ENCODE measurements around the gene CST8. TPM values are rescaled to one million over a fixed set of nuclear protein-coding genes. Genes with fewer than 3 reads are reported as not detected.
"Not testable (repeated sequence)": the region's sequence is repeated elsewhere in the genome, so short reads cannot be mapped to it uniquely, and the experiment has no call there.

The CST8 gene
- total and polyA plus RNA-seq, 2 donors (not counting 1 experiment from before 2014, with no cell fraction given): not detected

- Histone ChIP-seq H3K4me2 (replicated peaks; ENCODE audit: low read depth, low read length, poor library complexity, severe bottlenecking) (no peak overlapping the region), H3K9me3 (ENCODE audit: control extremely low read depth in 1 of 3, control insufficient read depth in 2 of 3, insufficient read depth in 1 of 3, low read length in 2 of 3) (peaks cover 3 to 9% (median 4%) of the 10 kb centered on the region in 3 donors), H3K79me2 (ENCODE audit: control insufficient read depth, insufficient read depth, low read length) (no peaks in the 10 kb centered on the region), H3K9ac (ENCODE audit: low read length) (no peak overlapping the region), H3K4me3 (ENCODE audit: control extremely low read depth in 1 of 5, extremely low read depth in 1 of 5, insufficient read depth in 1 of 5, low read depth in 2 of 5, low read length in 4 of 5) (no peak overlapping the region), H3K4me1 (ENCODE audit: control insufficient read depth in 2 of 2, insufficient read depth in 2 of 2, low read length in 2 of 2) (peaks cover 2 to 9% of the 10 kb centered on the region in 2 donors), H3K27ac (ENCODE audit: low read length in 2 of 2) (no peak overlapping the region), H3K27me3 (replicated peaks in 1 of 4; ENCODE audit: control extremely low read depth in 1 of 4, control insufficient read depth in 3 of 4, insufficient read depth in 4 of 4, low read length in 3 of 4) (peaks cover 0 to 3% (median 0%) of the 10 kb centered on the region in 4 experiments), H3K36me3 (replicated peaks in 1 of 2; ENCODE audit: control extremely low read depth in 1 of 2, control insufficient read depth in 1 of 2, extremely low read depth in 1 of 2, insufficient read depth in 2 of 2, low read length in 1 of 2) (no peaks in the 10 kb centered on the region), H2AFZ (ENCODE audit: insufficient read depth, low read depth, low read length, poor library complexity, severe bottlenecking) (no peak overlapping the region), H4K20me1 (ENCODE audit: control insufficient read depth, insufficient read depth, low read length, poor library complexity, severe bottlenecking) (no peaks in the 10 kb centered on the region)
- intact Hi-C loops (cut with micrococcal nuclease): no loop called here
- Mint-ChIP-seq H3K9me3 (ENCODE audit: insufficient read depth) (no peaks in the 10 kb centered on the region), H3K4me3 (no peak overlapping the region), H3K27me3 (peaks cover 12% of the 10 kb centered on the region), H3K4me1 (no peaks in the 10 kb centered on the region), H3K27ac (no peak overlapping the region)
- CTCF ChIA-PET: interaction anchor here (0.6 to 0.7 kb wide), 2 partner anchors 16 to 17 kb away, joined by 3 read pairs; no protein-coding TSS in a partner anchor
- POLR2A ChIA-PET: no interaction called here
- DNase-seq (no peak), ATAC-seq (ENCODE audit: low read depth) (no peak)
- WGBS (ENCODE audit: insufficient coverage): 20% methylated on average over 1 of the region's 3 CpGs
- TF ChIP-seq EZH2 (IDR thresholded peaks at IDR 0.05; ENCODE audit: borderline replicate concordance, insufficient read depth, low read depth, low read length, poor library complexity, severe bottlenecking) (no peak), CTCF (IDR thresholded peaks at IDR 0.05) (no peak)
Observed at GRCh38 chr20:23459461-23460150, 31.3 kb upstream of the CST8 start.

- ChIA-PET CTCF (interaction anchor here (1.5 kb wide), 1 partner anchor 18 kb away, joined by 3 read pairs; no protein-coding TSS in a partner anchor), POLR2A (no interaction called here)
- no peak overlapping the region for H3K9ac ChIP-seq (ENCODE audit: low read length)
- WGBS (ENCODE audit: insufficient coverage): no CpG with 5 or more reads among the region's 1 CpG
- no peak overlapping the region for H3K4me2 ChIP-seq (replicated peaks; ENCODE audit: low read depth, low read length, poor library complexity, severe bottlenecking)
- no peaks in the 10 kb centered on the region for H3K36me3 ChIP-seq (replicated peaks in 1 of 2; ENCODE audit: control extremely low read depth in 1 of 2, control insufficient read depth in 1 of 2, extremely low read depth in 1 of 2, insufficient read depth in 2 of 2, low read length in 1 of 2)
- H3K4me1 ChIP-seq (ENCODE audit: control insufficient read depth in 2 of 2, insufficient read depth in 2 of 2, low read length in 2 of 2): peaks cover 2 to 7% of the 10 kb centered on the region in 2 donors
- H3K27ac ChIP-seq (ENCODE audit: low read length in 2 of 2): no peak overlapping the region
- no peaks in the 10 kb centered on the region for H4K20me1 ChIP-seq (ENCODE audit: control insufficient read depth, insufficient read depth, low read length, poor library complexity, severe bottlenecking)
- Mint-ChIP-seq H3K9me3 (ENCODE audit: insufficient read depth) (no peaks in the 10 kb centered on the region), H3K4me1 (no peaks in the 10 kb centered on the region), H3K27ac (no peak overlapping the region), H3K4me3 (no peak overlapping the region), H3K27me3 (peaks cover 8% of the 10 kb centered on the region)
- peaks cover 6 to 17% (median 8%) of the 10 kb centered on the region in 3 donors for H3K9me3 ChIP-seq (ENCODE audit: control extremely low read depth in 1 of 3, control insufficient read depth in 2 of 3, insufficient read depth in 1 of 3, low read length in 2 of 3)
- ATAC-seq (ENCODE audit: low read depth) (no peak), DNase-seq (no peak)
- H3K4me3 ChIP-seq (ENCODE audit: control extremely low read depth in 1 of 5, extremely low read depth in 1 of 5, insufficient read depth in 1 of 5, low read depth in 2 of 5, low read length in 4 of 5): no peak overlapping the region
- no peak overlapping the region for H2AFZ ChIP-seq (ENCODE audit: insufficient read depth, low read depth, low read length, poor library complexity, severe bottlenecking)
- no peaks in the 10 kb centered on the region for H3K79me2 ChIP-seq (ENCODE audit: control insufficient read depth, insufficient read depth, low read length)
- TF ChIP-seq CTCF (IDR thresholded peaks at IDR 0.05) (no peak), EZH2 (IDR thresholded peaks at IDR 0.05; ENCODE audit: borderline replicate concordance, insufficient read depth, low read depth, low read length, poor library complexity, severe bottlenecking) (no peak)
- intact Hi-C loops (cut with micrococcal nuclease): no loop called here
- peaks cover 0 to 3% (median 0%) of the 10 kb centered on the region in 4 experiments for H3K27me3 ChIP-seq (replicated peaks in 1 of 4; ENCODE audit: control extremely low read depth in 1 of 4, control insufficient read depth in 3 of 4, insufficient read depth in 4 of 4, low read length in 3 of 4)
Observed at GRCh38 chr20:23461180-23461579, 29.7 kb upstream of the CST8 start.

GRCh38 chr20:23466961-23467360 is 24.0 kb upstream of the CST8 start:
- H3K4me2 ChIP-seq (replicated peaks; ENCODE audit: low read depth, low read length, poor library complexity, severe bottlenecking); H3K79me2 ChIP-seq (ENCODE audit: control insufficient read depth, insufficient read depth, low read length); H3K27me3 ChIP-seq (replicated peaks in 1 of 4; ENCODE audit: control extremely low read depth in 1 of 4, control insufficient read depth in 3 of 4, insufficient read depth in 4 of 4, low read length in 3 of 4); H2AFZ ChIP-seq (ENCODE audit: insufficient read depth, low read depth, low read length, poor library complexity, severe bottlenecking); ATAC-seq (ENCODE audit: low read depth); H3K36me3 ChIP-seq (replicated peaks in 1 of 2; ENCODE audit: control extremely low read depth in 1 of 2, control insufficient read depth in 1 of 2, extremely low read depth in 1 of 2, insufficient read depth in 2 of 2, low read length in 1 of 2); CTCF ChIA-PET; H4K20me1 ChIP-seq (ENCODE audit: control insufficient read depth, insufficient read depth, low read length, poor library complexity, severe bottlenecking); H3K4me3 ChIP-seq (ENCODE audit: control extremely low read depth in 1 of 5, extremely low read depth in 1 of 5, insufficient read depth in 1 of 5, low read depth in 2 of 5, low read length in 4 of 5); POLR2A ChIA-PET; intact Hi-C loops (cut with micrococcal nuclease); H3K27ac Mint-ChIP-seq; H3K4me3 Mint-ChIP-seq; H3K4me1 Mint-ChIP-seq; DNase-seq; H3K9ac ChIP-seq (ENCODE audit: low read length); H3K4me1 ChIP-seq (ENCODE audit: control insufficient read depth in 2 of 2, insufficient read depth in 2 of 2, low read length in 2 of 2); H3K27ac ChIP-seq (ENCODE audit: low read length in 2 of 2): not testable (repeated sequence)
- H3K9me3 ChIP-seq (ENCODE audit: control extremely low read depth in 1 of 3, control insufficient read depth in 2 of 3, insufficient read depth in 1 of 3, low read length in 2 of 3): peaks cover 10 to 18% (median 17%) of the 10 kb centered on the region in 3 donors
- Mint-ChIP-seq H3K9me3 (ENCODE audit: insufficient read depth) (peaks cover 11% of the 10 kb centered on the region), H3K27me3 (peaks cover 12% of the 10 kb centered on the region)
- 40% methylated on average over 1 of the region's 3 CpGs for WGBS (ENCODE audit: insufficient coverage)

All from B cell (primary cell).